ENCODE results near the gene ACKR2. TPM values are rescaled to one million over a fixed set of nuclear protein-coding genes. Genes with fewer than 3 reads are reported as not detected.

ACKR2 gene
- total and polyA plus RNA-seq, 3 donors from 2014 or later = 2.7 to 7.8 (median 3.4) TPM

DNA sequence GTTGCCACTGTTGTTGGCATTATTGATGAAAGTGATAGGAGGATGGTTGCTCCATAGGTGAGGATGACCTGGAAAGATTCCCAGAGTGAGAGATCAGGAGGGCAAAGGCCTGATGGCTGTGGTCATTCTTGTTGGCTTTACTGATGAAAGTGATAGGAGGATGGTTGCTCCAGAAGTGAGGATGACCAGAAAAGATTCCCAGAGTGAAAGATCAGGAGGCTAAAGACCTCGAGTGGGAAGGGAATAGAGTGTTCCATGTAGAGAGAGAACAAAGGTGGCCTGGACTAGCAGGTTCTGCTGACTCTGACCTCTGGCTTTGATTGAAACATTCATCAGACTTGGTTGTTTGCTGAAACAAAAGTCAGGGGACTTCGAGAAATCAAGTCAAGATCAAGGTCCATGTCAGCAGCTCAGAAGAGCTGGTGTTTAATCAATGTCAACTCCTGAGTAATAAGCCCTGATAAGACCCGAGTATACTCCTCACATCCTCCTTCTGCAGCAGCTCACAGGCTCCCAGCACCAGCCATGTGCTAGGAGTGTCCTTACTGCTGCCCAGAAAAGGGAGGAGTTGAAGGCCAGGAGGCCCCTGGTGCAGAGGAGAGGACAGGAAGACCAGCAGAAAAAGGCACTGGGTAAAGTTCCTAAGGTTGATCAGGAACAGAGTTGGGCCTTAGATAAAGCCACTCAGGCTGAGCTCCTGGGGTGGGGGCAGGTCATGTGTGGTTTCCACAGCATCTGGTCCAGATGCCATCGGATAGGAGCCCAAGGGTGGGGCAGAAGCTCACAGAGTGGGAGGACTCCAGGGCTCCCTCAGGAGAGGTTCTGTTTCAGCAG lies 46.5 kb downstream of the ACKR2 start:
- intact Hi-C loops (cut with DNase I; ENCODE audit: low total_unique reads) = no loop called here
- Histone ChIP-seq H3K27ac (no peak overlapping the region), H3K4me3 (no peak overlapping the region), H3K9me3 (no peaks in the 10 kb centered on the region), H3K4me1 (peaks cover 14% of the 10 kb centered on the region), H3K27me3 (no peaks in the 10 kb centered on the region), H3K36me3 (ENCODE audit: low read depth, missing control alignments) (no peaks in the 10 kb centered on the region)
- DNase-seq = no peak
- no peak for TF ChIP-seq POLR2A (IDR thresholded peaks at IDR 0.05)
- WGBS, 2 donors = 64 to 79% methylated on average over 3 to 4 of the region's 4 CpGs

- intact Hi-C loops (cut with DNase I; ENCODE audit: low total_unique reads) = no loop called here
- Histone ChIP-seq H3K4me1 (peaks cover 10% of the 10 kb centered on the region), H3K27ac (no peak overlapping the region), H3K36me3 (ENCODE audit: low read depth, missing control alignments) (no peaks in the 10 kb centered on the region), H3K9me3 (no peaks in the 10 kb centered on the region), H3K4me3 (no peak overlapping the region), H3K27me3 (no peaks in the 10 kb centered on the region)
- 90 to 93% methylated on average over 3 of the region's 3 CpGs for WGBS, 2 donors
- DNase-seq = no peak
- TF ChIP-seq POLR2A (IDR thresholded peaks at IDR 0.05) = no peak
- TF ChIP-seq CTCF (IDR thresholded peaks at IDR 0.05) = no peak
These were observed 47.3 kb downstream of the ACKR2 start for GRCh38 chr3:42856544-42856943.

DNA sequence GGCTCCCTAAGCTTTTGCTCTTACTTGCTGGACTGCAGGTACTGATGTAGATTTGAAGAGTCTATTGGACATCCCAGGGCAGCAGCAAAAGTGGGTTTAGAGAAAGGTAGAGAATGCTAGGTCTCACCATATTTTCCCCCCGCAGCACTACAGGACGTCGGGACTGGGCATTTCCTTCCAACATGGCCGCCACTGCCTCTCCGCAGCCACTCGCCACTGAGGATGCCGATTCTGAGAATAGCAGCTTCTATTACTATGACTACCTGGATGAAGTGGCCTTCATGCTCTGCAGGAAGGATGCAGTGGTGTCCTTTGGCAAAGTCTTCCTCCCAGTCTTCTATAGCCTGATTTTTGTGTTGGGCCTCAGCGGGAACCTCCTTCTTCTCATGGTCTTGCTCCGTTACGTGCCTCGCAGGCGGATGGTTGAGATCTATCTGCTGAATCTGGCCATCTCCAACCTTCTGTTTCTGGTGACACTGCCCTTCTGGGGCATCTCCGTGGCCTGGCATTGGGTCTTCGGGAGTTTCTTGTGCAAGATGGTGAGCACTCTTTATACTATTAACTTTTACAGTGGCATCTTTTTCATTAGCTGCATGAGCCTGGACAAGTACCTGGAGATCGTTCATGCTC lies 55.2 kb downstream of the ACKR2 start:
- H3K9me3 ChIP-seq = no peaks in the 10 kb centered on the region
- peak overlapping the region in 1 of 2 donors; percentile 15 for H3K4me3 ChIP-seq
- no peaks in the 10 kb centered on the region for H3K36me3 ChIP-seq (ENCODE audit: low read depth, missing control alignments)
- TF ChIP-seq CTCF (IDR thresholded peaks at IDR 0.05) (no peak), POLR2A (IDR thresholded peaks at IDR 0.05) (no peak)
- H3K27me3 ChIP-seq = no peaks in the 10 kb centered on the region
- no peaks in the 10 kb centered on the region for H3K4me1 ChIP-seq
- no peak for DNase-seq
- intact Hi-C loops (cut with DNase I; ENCODE audit: low total_unique reads) = no loop called here
- no peak overlapping the region for H3K27ac ChIP-seq
- 71 to 77% methylated on average over 15 of the region's 15 CpGs for WGBS, 2 donors

GRCh38 chr3:42865256-42865655 lies 56.0 kb downstream of the ACKR2 start:
- no peak for DNase-seq
- intact Hi-C loops (cut with DNase I; ENCODE audit: low total_unique reads) = no loop called here
- 79 to 84% methylated on average over 8 of the region's 8 CpGs for WGBS, 2 donors

GRCh38 chr3:42867138-42867537 lies 57.9 kb downstream of the ACKR2 start:
- DNase-seq = no peak
- WGBS, 2 donors = 94 to 98% methylated on average over 7 of the region's 7 CpGs
- no peaks in the 10 kb centered on the region for H3K36me3 ChIP-seq (ENCODE audit: low read depth, missing control alignments)
- H3K9me3 ChIP-seq = no peaks in the 10 kb centered on the region
- TF ChIP-seq CTCF (IDR thresholded peaks at IDR 0.05) = no peak
- no peak for TF ChIP-seq POLR2A (IDR thresholded peaks at IDR 0.05)
- H3K27ac ChIP-seq = no peak overlapping the region
- no peak overlapping the region for H3K4me3 ChIP-seq
- intact Hi-C loops (cut with DNase I; ENCODE audit: low total_unique reads) = no loop called here
- H3K27me3 ChIP-seq = no peaks in the 10 kb centered on the region
- H3K4me1 ChIP-seq = peaks cover 7% of the 10 kb centered on the region

More at GRCh38 chr3:42865256-42865655, 56.0 kb downstream of the ACKR2 start:
- Histone ChIP-seq H3K27ac (no peak overlapping the region), H3K4me3 (no peak overlapping the region), H3K27me3 (no peaks in the 10 kb centered on the region), H3K4me1 (no peaks in the 10 kb centered on the region), H3K9me3 (no peaks in the 10 kb centered on the region), H3K36me3 (ENCODE audit: low read depth, missing control alignments) (no peaks in the 10 kb centered on the region)
- no peak for TF ChIP-seq POLR2A (IDR thresholded peaks at IDR 0.05)

All from testis (tissue), 3 donors.